CD4-positive, alpha-beta T cell treated with Interleukin-6 at 100 ng/mL for 8 hours (primary cell): Measurements from ENCODE around the gene CTCF.

Experiments used
- DNase-seq: peaks from one replicate; pipeline ENCODE4 v3.0.0-alpha.2; 2020; ENCODE audit warnings: mixed read lengths, low spot score

The CTCF gene

DNA sequence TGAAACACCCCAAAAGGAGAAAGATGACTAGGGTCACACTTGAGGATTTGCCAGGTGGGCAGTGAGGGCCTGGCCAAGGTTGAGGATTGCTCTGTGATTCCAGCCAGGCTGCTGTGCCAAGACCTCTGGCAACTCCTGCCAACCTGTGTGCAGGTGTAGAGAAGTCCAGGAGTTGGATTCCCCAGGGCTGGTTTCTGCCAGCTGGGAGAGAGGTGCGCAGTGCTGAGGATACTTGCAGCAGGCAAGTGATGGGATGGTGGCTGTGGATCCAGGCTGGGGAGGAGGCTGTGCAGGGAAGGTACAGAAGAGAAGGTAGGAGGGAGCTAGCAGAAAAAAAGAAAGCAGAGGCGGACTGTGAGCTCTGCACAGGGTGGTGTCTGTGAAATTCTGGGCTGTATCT lies 27.1 kb upstream of the CTCF start:
- DNase-seq = no peak

GRCh38 chr16:67537270-67537635 lies 25.1 kb upstream of the CTCF start:
- peak; percentile 49 for DNase-seq

GRCh38 chr16:67537636-67538591 lies 24.4 kb upstream of the CTCF start:
- DNase-seq = peak; percentile 75

DNA sequence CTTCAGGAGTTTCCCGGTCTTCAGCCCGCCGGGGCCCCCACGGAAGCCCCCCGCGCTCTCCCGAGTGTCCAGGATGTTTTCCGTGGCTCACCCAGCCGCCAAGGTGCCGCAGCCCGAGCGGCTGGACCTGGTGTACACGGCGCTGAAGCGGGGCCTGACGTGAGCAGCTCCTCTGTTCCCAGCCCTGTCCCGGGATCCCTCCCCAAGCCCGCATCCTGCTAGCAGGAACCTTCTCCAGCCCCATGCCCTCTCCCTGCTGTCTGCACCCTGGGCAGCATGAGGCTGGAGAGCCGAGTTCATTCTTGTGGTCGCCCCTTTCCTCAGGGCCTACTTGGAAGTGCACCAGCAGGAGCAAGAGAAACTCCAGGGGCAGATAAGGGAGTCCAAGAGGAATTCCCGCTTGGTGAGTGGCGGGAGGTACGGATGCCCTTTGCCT lies 23.6 kb upstream of the CTCF start:
- DNase-seq = no peak

GRCh38 chr16:67539271-67539670 lies 23.1 kb upstream of the CTCF start:
- DNase-seq = no peak

DNA sequence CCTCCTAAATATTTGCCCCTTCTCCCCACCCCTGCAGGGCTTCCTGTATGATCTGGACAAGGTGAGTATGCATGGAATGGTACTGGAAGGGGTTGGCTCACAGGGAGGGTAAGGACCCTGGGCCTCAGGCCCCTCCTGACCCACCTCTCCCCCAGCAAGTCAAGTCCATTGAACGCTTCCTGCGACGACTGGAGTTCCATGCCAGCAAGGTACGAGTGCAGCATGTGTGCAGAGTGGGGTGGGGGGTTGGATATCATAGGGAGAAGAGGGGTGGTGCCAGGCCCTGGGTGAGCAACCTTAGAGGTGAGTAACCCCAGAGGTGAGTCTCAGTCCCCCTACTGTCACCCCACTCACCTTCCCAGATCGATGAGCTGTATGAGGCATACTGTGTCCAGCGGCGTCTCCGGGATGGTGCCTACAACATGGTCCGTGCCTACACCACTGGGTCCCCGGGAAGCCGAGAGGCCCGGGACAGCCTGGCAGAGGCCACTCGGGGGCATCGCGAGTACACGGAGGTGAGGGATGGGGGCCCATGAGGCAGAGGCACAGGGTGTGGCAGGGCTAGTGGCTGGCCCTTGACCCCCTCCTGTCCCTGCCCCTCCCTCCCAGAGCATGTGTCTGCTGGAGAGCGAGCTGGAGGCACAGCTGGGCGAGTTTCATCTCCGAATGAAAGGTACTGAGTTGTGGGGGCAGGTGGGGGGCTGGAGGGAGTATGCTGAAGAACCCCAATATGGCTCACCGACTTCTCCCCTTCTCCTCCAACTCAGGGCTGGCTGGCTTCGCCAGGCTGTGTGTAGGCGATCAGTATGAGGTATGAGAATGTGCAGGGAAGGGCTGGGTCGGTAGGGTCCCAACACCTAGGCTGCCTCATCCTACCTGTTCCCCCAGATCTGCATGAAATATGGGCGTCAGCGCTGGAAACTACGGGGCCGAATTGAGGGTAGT lies 22.4 kb upstream of the CTCF start:
- DNase-seq = no peak

- no peak for DNase-seq
Measured at GRCh38 chr16:67540756-67541155, 21.6 kb upstream of the CTCF start.

- no peak for DNase-seq
Measured at GRCh38 chr16:67541391-67542263, 20.7 kb upstream of the CTCF start.

DNA sequence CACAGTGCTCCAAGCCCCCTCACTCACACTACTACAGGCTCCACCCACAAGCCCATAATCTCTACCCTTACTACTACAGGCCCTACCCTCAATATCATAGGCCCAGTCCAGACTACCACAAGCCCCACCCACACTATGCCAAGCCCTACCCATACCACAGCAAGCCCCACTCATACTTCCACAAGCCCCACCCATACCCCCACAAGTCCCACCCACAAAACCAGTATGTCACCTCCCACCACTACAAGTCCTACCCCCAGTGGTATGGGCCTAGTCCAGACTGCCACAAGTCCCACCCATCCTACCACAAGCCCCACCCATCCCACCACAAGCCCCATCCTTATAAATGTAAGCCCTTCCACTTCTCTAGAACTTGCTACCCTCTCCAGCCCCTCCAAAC lies 19.9 kb upstream of the CTCF start:
- DNase-seq = peak; percentile 75

DNA sequence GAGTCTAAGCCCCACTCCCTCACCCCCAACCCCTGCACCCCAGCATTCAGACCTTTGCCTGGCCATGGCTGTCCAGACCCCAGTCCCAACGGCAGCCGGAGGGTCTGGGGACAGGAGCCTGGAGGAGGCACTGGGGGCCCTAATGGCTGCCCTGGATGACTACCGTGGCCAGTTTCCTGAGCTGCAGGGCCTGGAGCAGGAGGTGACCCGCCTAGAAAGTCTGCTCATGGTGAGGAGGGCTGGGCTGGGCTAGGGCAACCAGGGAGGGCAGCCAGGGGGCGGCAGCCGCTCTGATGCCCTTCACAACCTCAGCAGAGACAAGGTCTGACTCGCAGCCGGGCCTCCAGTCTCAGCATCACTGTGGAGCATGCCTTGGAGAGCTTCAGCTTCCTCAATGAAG lies 19.3 kb upstream of the CTCF start:
- no peak for DNase-seq

GRCh38 chr16:67543582-67543981 lies 18.7 kb upstream of the CTCF start:
- DNase-seq = no peak

DNA sequence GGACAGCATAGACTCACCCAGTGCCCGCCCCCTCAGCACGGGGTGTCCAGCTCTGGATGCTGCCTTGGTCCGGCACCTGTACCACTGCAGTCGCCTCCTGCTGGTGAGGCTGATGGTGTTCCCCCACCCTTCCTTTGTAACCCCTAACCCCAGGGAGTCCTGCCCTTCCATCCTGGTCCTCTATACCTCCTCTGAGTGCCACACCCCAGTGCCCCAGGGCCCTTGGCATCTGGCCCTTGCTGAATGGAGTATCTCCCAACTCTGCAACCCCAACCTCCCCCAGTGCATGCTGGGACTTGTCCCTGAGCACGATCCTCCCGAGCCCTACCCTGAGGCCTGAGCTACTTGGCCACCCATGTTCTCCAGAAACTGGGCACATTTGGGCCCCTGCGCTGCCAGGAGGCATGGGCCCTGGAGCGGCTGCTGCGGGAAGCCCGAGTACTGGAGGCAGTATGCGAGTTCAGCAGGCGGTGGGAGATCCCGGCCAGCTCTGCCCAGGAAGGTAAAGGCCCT lies 17.9 kb upstream of the CTCF start:
- no peak for DNase-seq

DNA sequence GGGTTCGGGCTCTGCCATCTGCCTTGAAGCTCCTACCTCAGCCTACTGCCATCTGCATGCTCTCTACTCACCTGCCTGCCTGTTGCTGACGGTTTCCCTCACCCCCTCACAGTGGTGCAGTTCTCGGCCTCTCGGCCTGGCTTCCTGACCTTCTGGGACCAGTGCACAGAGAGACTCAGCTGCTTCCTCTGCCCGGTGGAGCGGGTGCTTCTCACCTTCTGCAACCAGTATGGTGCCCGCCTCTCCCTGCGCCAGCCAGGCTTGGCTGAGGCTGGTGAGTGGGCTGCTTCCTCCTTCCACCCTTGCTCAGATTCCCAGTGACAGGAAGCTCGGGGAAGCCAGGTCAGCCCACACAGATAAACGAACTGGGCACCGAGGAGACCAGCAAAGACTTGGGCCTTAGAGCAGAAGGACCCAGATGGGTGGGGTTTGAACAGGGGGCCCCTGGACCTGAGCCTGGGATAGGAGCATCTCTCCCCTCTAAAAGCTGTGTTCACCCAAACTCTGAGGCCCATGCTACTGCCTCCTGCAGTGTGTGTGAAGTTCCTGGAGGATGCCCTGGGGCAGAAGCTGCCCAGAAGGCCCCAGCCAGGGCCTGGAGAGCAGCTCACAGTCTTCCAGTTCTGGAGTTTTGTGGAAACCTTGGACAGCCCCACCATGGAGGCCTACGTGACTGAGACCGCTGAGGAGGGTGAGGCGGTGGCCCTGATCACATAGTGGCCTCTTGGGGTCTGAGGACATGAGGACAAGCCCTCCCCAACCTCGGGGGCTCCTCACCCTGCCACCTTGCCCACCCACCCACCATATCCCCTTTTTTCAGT lies 17.3 kb upstream of the CTCF start:
- DNase-seq = no peak

GRCh38 chr16:67545665-67546024 lies 16.7 kb upstream of the CTCF start:
- DNase-seq = no peak

GRCh38 chr16:67546091-67546501 lies 16.2 kb upstream of the CTCF start:
- no peak for DNase-seq

DNA sequence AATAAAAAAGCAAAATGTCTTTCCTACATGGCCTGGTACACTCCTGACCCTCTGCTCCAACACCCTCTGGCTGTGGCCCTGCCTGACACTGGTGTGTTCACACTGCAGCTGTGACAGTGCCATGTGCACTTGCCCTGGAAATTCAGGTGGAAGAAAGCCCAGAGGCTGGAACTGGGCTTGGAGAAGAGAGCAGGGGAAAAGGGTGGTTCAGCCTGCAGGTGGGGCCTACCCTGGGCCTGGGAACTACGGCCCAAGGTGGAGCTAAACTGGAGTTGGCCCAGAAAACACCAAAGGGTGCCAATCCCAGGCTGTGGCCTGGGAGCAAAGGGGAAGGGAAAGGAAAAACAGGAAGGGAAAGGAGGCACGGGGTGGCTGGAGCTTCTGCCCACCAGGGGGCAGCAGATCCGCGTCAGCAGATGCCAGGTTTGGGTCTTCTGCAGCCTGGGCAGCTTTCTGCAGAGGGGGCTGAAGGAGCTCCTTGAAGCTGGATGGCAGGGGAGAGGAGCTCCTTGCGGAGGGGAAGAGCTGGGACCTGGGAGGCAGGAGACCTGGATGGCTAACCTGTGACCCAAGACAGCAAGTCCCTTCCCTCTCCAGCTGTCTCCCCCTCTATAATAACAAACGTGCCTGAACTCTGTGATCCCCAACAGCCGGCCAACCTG lies 15.4 kb upstream of the CTCF start:
- DNase-seq = peak; percentile 81

- DNase-seq = peak; percentile 81
Measured at GRCh38 chr16:67547423-67548264, 14.7 kb upstream of the CTCF start.

GRCh38 chr16:67548265-67549126 lies 13.8 kb upstream of the CTCF start:
- no peak for DNase-seq
